ENCODE results near the gene CLDN10.

GRCh38 chr13:95628488-95628887 is 76.0 kb downstream of the CLDN10 start:
- TF ChIP-seq, protein P1, sequence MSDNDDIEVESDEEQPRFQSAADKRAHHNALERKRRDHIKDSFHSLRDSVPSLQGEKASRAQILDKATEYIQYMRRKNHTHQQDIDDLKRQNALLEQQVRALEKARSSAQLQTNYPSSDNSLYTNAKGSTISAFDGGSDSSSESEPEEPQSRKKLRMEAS (IDR thresholded peaks at IDR 0.05; ENCODE audit: low read depth, low read length) = no peak
- TF ChIP-seq POLR2A (IDR thresholded peaks at IDR 0.05; ENCODE audit: extremely low read depth, insufficient read length) (no peak), CTCF (IDR thresholded peaks at IDR 0.05; ENCODE audit: low read depth, low read length) (no peak)

All from NB4 (cell line).